HepG2 (cell line): ENCODE data around the gene UXS1. TPM values are rescaled to one million over a fixed set of nuclear protein-coding genes. Genes with fewer than 3 reads are reported as not detected.
A peak's percentile ranks its signal among the peaks of the same experiment; 100 is the strongest.

Experiments
- ATAC-seq: fragments of 200-7000 bp; cut with Tn5 transposase; 3 replicates; pipeline ENCODE4 v1.9.1; 2020; ENCODE audit warnings: mild to moderate bottlenecking, moderate library complexity
- BruUV-seq: library from RNA; stranded (reverse); fragments of 400-500 nt; replicated peaks from 2 replicates; lab custom pipeline; 2021; lab: Mats Ljungman, UMichigan
- CTCF ChIA-PET: fragments of 300-600 bp; formaldehyde crosslinking; extraction: SDS; loops from one replicate; lab custom pipeline; 2021; ENCODE audit warnings: low total read pairs, inconsistent platforms, low intra/inter-chr PET ratio; lab: Yijun Ruan, JAX
- POLR2A ChIA-PET: fragments of 350-600 bp; sonication (Branson Sonifier 250); formaldehyde crosslinking; loops from one replicate; lab custom pipeline; 2020; ENCODE audit warnings: antibody characterized with exemption, inconsistent platforms; lab: Yijun Ruan, JAX
- DNase-seq: peaks from one replicate; pipeline ENCODE4 v3.0.0-alpha.2; 2015; ENCODE audit warnings: low spot score
- FAIRE-seq: peaks from 3 replicates; lab custom pipeline; 2011; peaks lifted over from hg19 to GRCh38; lab: Jason Lieb, UNC
- H2AFZ ChIP-seq: one replicate; pipeline ENCODE4 v1.6.1; 2011; ENCODE audit warnings: low read length, inconsistent platforms
- H3K27ac ChIP-seq: fragments of 300-600 bp; 3 replicates; pipeline ENCODE4 v1.8.0; 2011; ENCODE audit warnings: mixed run types, mild to moderate bottlenecking, mixed read lengths, low read length, inconsistent platforms; ENCODE audit not compliant: insufficient read depth; ENCODE audit errors: extremely low read length
- H3K27me3 ChIP-seq, 2 experiments: fragments of 200-600 bp in 1 of 2; 2 replicates in 1 of 2; 3 replicates in 1 of 2; pipeline versions ENCODE4 v1.6.0 to v1.8.0; 2011; ENCODE audit warnings: low read length in 2 of 2, mild to moderate bottlenecking in 2 of 2, moderate library complexity in 2 of 2, inconsistent platforms in 1 of 2; ENCODE audit not compliant: insufficient read depth in 2 of 2, control insufficient read depth in 1 of 2
- H3K36me3 ChIP-seq, 2 experiments: fragments of 200-600 bp in 1 of 2; replicated peaks in 1 of 2; 2 replicates in 1 of 2; 3 replicates in 1 of 2; pipeline versions ENCODE4 v1.5.1 to v1.8.0; 2011; ENCODE audit warnings: low read length in 2 of 2, inconsistent platforms in 1 of 2; ENCODE audit not compliant: insufficient read depth in 2 of 2, control insufficient read depth in 1 of 2
- H3K4me1 ChIP-seq: 2 replicates; pipeline ENCODE4 v1.5.1; 2012; ENCODE audit warnings: low read length, inconsistent platforms; ENCODE audit not compliant: insufficient read depth
- H3K4me2 ChIP-seq: 2 replicates; pipeline ENCODE4 v1.6.0; 2011; ENCODE audit warnings: low read depth, low read length, inconsistent platforms
- H3K4me3 ChIP-seq, 3 experiments: fragments of 200-600 bp in 1 of 3; sonication (generic), shearing (Covaris generic) in 1 of 3; replicated peaks in 1 of 3; 2 replicates each; pipeline ENCODE4 v1.5.1; 2011 to 2016; ENCODE audit warnings: low read length in 3 of 3, inconsistent platforms in 2 of 3, low read depth in 2 of 3, mild to moderate bottlenecking in 2 of 3, control low read depth in 1 of 3, mixed read lengths in 1 of 3; ENCODE audit not compliant: insufficient read depth in 1 of 3
- H3K79me2 ChIP-seq: one replicate; pipeline ENCODE4 v1.6.1; 2011; ENCODE audit warnings: low read length, inconsistent platforms; ENCODE audit not compliant: insufficient read depth
- H3K9ac ChIP-seq: 2 replicates; pipeline ENCODE4 v1.6.0; 2011; ENCODE audit warnings: mild to moderate bottlenecking, low read depth, low read length, inconsistent platforms; ENCODE audit not compliant: insufficient read depth
- H3K9me3 ChIP-seq: 2 replicates; pipeline ENCODE4 v1.5.1; 2012; ENCODE audit warnings: mild to moderate bottlenecking, low read length
- H4K20me1 ChIP-seq: 2 replicates; pipeline ENCODE4 v1.6.0; 2011; ENCODE audit warnings: inconsistent platforms, mild to moderate bottlenecking, low read length, moderate library complexity; ENCODE audit not compliant: insufficient read depth
- HOXA3 ChIP-seq: sonication (generic); formaldehyde crosslinking; IDR thresholded peaks from 2 replicates; pipeline ENCODE4 v1.5.0; 2020; ENCODE audit warnings: missing genetic modification reagents
- ZNF12 ChIP-seq: sonication (generic); formaldehyde crosslinking; IDR thresholded peaks from 2 replicates; pipeline ENCODE4 v1.5.0; 2020; ENCODE audit warnings: missing genetic modification reagents
- ZXDC ChIP-seq: sonication (generic); formaldehyde crosslinking; IDR thresholded peaks from 2 replicates; pipeline ENCODE4 v1.5.0; 2020; ENCODE audit warnings: mild to moderate bottlenecking, missing genetic modification reagents
- WGBS: methylation state at CpG from one replicate; pipeline ENCODE4 v1.1.6; 2017; ENCODE audit warnings: low lambda C conversion rate; 5-methylcytosine and 5-hydroxymethylcytosine counted together
- in situ Hi-C: cut with HindIII; loops from 2 replicates; pipeline ENCODE4 v1.10.0; 2017; ENCODE audit warnings: low pct_unique_long_range_greater_than_20kb; ENCODE audit not compliant: extremely low pct_ligation_motif_present
- intact Hi-C: fragments of 100-400 bp; cut with micrococcal nuclease; formaldehyde crosslinking; loops from one replicate; pipeline ENCODE4 v1.10.0; 2022; ENCODE audit not compliant: unreplicated experiment
- polyA plus RNA-seq, 8 experiments: library from polyadenylated mRNA; depleted of rRNA in 3 of 8; stranded (reverse) in 7 of 8; unstranded in 1 of 8; fragments of >200 nt; fragmentation: Illumina TruSeq in 4 of 8; extraction: Trizol in 4 of 8; gene quantifications; 2 replicates each; pipeline versions ENCODE4 v1.2.1 to v1.2.3, GENCODE V29; 2011 to 2016; ENCODE audit warnings: low read depth in 4 of 8, missing spikeins in 1 of 8, mixed read lengths in 1 of 8; ENCODE audit not compliant: insufficient read depth in 1 of 8
- total RNA-seq, 5 experiments: library from RNA; depleted of rRNA; stranded (reverse); fragments of >200 nt; fragmentation: Illumina TruSeq; extraction: Trizol; gene quantifications; 2 replicates each; pipeline ENCODE4 v1.2.3, GENCODE V29; 2016; ENCODE audit warnings: low read depth in 1 of 5

The UXS1 gene
- total and polyA plus RNA-seq, 2 of the 13 experiments (the other 11 are each of a cell fraction or from before 2014, with no cell fraction given) = 53.3 to 110 TPM

DNA sequence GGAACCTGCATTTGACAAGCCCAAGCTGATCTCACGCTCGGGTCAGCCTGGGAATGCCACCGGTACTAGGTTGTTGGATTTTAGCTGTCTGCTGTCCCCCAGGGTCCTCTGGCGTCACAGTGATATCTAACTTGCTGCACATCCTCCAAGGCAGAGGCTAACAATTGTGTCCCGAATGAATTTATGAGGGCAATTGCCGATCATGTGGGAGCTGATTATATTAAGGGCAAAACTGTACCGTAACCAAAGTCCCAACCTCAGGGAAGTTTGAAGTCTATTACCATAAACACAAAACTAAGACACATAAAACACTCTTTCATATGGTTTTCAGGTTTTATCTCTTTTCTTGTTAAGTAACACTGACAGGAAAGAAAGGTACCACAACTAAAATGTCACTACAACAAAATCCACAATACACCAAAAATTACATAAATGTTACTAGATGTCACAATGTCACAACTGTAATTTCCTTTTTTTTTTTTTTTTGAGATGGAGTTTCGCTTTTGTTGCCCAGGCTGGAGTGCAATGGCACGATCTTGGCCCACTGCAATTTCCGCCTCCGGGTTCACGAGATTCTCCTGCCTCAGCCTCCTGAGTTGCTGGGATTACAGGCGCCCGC, 6.7 kb downstream of the UXS1 start (continued):
- no peak for TF ChIP-seq ZXDC

- TF ChIP-seq HOXA3 (CRISPR knock-in tag) = no peak
- TF ChIP-seq ZNF12 (CRISPR knock-in tag) = peak; percentile 93
- CTCF ChIA-PET = no interaction called here
- in situ Hi-C loops (loop anchor here (10.0 to 25.0 kb wide), 2 partner anchors 61 to 848 kb away; partner anchors contain the start of genes C2orf49 and TGFBRAP1), intact Hi-C loops (no loop called here)
- WGBS = 83% methylated on average over 8 of the region's 8 CpGs
- H3K27me3 ChIP-seq = no peaks in the 10 kb centered on the region
- no peak overlapping the region for H3K9ac ChIP-seq
- peaks cover 4% of the 10 kb centered on the region; the same call in 1 of the 2 replicates for H4K20me1 ChIP-seq
- DNase-seq (no peak), ATAC-seq (no peak), FAIRE-seq (no peak)
- H3K9me3 ChIP-seq = no peaks in the 10 kb centered on the region
- H3K79me2 ChIP-seq = peaks cover 90% of the 10 kb centered on the region
- BruUV-seq = no TSS peak
- H3K36me3 ChIP-seq = peaks cover 0 to 19% of the 10 kb centered on the region in 2 experiments; a peak in 3 of 5 replicates
- no peak overlapping the region for H3K4me3 ChIP-seq
- H3K4me2 ChIP-seq = no peak overlapping the region
- no peak overlapping the region for H3K27ac ChIP-seq
- H3K4me1 ChIP-seq = peaks cover 29% of the 10 kb centered on the region
- H2AFZ ChIP-seq = no peak overlapping the region
- POLR2A ChIA-PET = no interaction called here
Measured at GRCh38 chr2:106185475-106186184, 8.5 kb downstream of the UXS1 start.
